NCI-H526 (cell line): ENCODE data around the gene SPDYE4.

Experiments
- DNase-seq, 2 experiments: peaks; one replicate each; lab custom pipeline; 2025; lab: John Stamatoyannopoulos, UW

SPDYE4 gene

GRCh38 chr17:8712698-8713097, 45.6 kb downstream of the SPDYE4 start:
- no peak for DNase-seq

DNA sequence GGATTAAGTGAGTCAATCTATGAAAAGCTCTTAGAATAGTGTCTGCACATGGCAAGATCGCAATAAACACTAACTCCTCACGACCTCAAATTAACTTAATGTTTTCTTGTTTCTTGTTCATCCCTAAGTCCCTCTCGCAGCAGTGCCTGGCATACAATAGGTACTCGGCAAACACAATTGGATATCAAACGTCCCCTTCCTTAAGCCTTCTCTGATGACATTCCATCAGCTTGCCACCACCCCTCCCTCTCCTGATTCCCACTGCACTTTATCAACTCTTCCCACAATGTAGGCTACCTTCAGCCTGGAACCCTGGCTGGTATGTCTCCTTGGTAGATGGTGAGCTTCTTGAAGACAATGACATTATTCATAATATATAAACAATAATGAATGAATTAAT, 47.1 kb downstream of the SPDYE4 start:
- DNase-seq: no peak

- DNase-seq: no peak
These were observed 47.5 kb downstream of the SPDYE4 start for GRCh38 chr17:8710813-8711212.

- no peak for DNase-seq
These were observed 49.3 kb downstream of the SPDYE4 start for GRCh38 chr17:8709006-8709405.

GRCh38 chr17:8708025-8708461, 50.3 kb downstream of the SPDYE4 start:
- DNase-seq: no peak

- DNase-seq: no peak
These were observed 50.9 kb downstream of the SPDYE4 start for GRCh38 chr17:8707332-8708024.

DNA sequence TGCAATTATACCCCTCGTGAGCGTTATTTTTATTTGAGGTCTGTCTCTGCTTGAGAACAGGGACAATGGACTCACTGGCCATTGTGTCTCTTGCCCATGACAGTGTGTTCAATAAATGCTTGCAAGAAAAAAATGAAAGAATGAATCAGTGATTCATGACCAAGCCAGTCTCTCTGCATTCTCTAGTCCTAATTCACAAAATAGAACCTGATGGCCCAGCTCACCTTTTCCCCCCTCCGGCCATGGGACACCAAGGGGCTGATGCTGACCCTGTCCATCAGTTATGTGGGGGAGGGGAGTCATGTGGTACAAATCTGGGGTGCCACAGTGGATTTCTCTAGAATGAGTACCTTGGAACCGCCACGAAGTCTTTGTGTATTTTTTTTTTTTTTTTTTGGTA, 51.9 kb downstream of the SPDYE4 start:
- DNase-seq: no peak

DNA sequence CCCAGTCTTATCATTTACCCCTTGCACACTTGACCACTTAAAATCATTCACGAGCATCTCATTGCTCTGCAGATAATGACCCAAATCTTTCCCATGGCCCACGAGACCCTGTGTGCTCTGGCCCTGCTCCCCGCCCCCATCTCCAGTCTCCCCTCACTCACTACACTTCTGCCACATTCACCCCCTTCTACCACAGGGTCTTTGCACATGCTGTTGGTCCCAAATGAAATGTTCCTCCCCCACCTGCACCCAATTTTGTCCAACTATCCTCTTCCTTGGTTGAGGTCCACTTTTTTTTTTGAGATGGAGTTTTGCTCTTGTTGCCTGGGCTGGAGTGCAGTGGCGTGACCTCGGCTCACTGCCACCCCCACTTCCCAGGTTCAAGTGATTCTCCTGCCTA, 52.9 kb downstream of the SPDYE4 start:
- no peak for DNase-seq

DNA sequence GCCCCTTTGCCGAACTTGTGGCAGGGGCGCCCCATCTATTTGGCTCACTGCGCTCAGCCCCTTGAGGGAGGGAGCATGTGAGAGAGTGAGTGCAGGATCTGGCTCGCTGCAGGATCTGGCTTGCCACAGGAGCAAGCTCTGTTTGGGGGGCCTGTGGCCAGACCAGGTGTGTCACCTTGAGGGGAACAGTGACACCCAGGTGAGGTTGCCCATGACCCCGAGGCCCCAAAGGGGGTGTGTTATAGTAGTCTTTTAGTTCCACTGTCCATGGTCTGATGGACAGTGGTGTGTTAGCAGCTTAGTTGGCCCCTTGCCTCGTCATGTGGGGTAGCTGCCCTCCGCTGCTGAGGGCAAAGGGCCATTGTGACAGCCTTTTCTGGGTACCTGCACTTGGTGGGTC, 55.3 kb downstream of the SPDYE4 start:
- no peak for DNase-seq

DNA sequence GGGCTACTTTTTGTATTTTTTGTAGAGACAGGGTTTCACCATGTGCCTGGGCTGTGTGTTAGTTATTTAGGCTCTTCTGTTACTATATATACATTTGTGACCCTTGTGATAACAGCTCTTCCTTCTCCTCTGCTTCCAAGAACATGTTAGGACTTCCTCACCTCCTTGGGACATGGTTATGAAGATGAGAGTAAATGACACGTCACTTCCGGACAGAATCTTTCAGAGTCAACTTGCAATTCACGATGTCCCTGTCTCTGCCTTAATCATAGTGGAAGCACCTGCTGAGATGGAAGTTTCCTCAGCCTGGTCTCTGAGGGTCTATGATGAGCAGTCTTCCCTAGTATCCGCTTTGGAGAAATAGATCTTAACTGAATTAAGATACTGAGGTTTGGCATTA, 56.6 kb downstream of the SPDYE4 start:
- DNase-seq: no peak

GRCh38 chr17:8701221-8701620, 57.1 kb downstream of the SPDYE4 start:
- no peak for DNase-seq
